Naive thymus-derived CD4-positive, alpha-beta T cell (primary cell): Measurements from ENCODE around the gene INPP5B. TPM values are rescaled to one million over a fixed set of nuclear protein-coding genes. Genes with fewer than 3 reads are reported as not detected.

Experiments used
- ATAC-seq: fragments of 150-1000 bp; cut with Tn5 transposase; 2 replicates; pipeline ENCODE4 v1.10.0; 2021; ENCODE audit warnings: mild to moderate bottlenecking, moderate library complexity
- CTCF ChIA-PET: fragments of 350-600 bp; sonication (Branson Sonifier 250); formaldehyde crosslinking; loops from one replicate; lab custom pipeline; 2021; ENCODE audit warnings: antibody characterized with exemption; lab: Charles Lee
- POLR2A ChIA-PET: fragments of 350-600 bp; sonication (Branson Sonifier 250); formaldehyde crosslinking; loops from one replicate; lab custom pipeline; 2021; ENCODE audit warnings: antibody characterized with exemption, inconsistent platforms; lab: Charles Lee
- DNase-seq, 9 donors: peaks; one replicate each; pipeline versions ENCODE4 v3.0.0 to v3.0.0-alpha.2; 2020 to 2022; ENCODE audit warnings: mixed read lengths in 1 of 9
- H3K27ac ChIP-seq: one replicate; pipeline ENCODE4 v1.7.0; 2013; ENCODE audit warnings: mild to moderate bottlenecking, low read depth, low read length, moderate library complexity
- H3K27me3 ChIP-seq, 2 donors: one replicate each; pipeline ENCODE4 v1.7.0; 2013; ENCODE audit warnings: low read length in 2 of 2, mild to moderate bottlenecking in 2 of 2, moderate library complexity in 2 of 2; ENCODE audit not compliant: control insufficient read depth in 2 of 2, insufficient read depth in 2 of 2
- H3K36me3 ChIP-seq, 3 experiments: 1 replicate in 2 of 3; 2 replicates in 1 of 3; pipeline ENCODE4 v1.7.0; 2013; ENCODE audit warnings: low read length in 3 of 3, mild to moderate bottlenecking in 3 of 3, moderate library complexity in 1 of 3; ENCODE audit not compliant: insufficient read depth in 3 of 3, control insufficient read depth in 2 of 3
- H3K4me1 ChIP-seq, 2 donors: one replicate each; pipeline ENCODE4 v1.7.0; 2013; ENCODE audit warnings: low read length in 2 of 2, mild to moderate bottlenecking in 2 of 2, moderate library complexity in 1 of 2; ENCODE audit not compliant: control insufficient read depth in 2 of 2, insufficient read depth in 2 of 2
- H3K4me3 ChIP-seq: 2 replicates; pipeline ENCODE4 v1.7.0; 2013; ENCODE audit warnings: mild to moderate bottlenecking, low read length
- H3K9me3 ChIP-seq, 3 experiments: 1 replicate in 2 of 3; 2 replicates in 1 of 3; pipeline ENCODE4 v1.7.0; 2013; ENCODE audit warnings: low read length in 3 of 3; ENCODE audit not compliant: control insufficient read depth in 2 of 3
- H3K27ac Mint-ChIP-seq, 9 donors: one replicate each; pipeline ENCODE4 v1.8.0; 2020 to 2022; ENCODE audit warnings: mixed read lengths in 9 of 9, mild to moderate bottlenecking in 8 of 9, moderate library complexity in 5 of 9, inconsistent platforms in 2 of 9
- H3K27me3 Mint-ChIP-seq, 5 donors: one replicate each; pipeline ENCODE4 v1.8.0; 2021 to 2022; ENCODE audit warnings: mixed read lengths in 5 of 5, mild to moderate bottlenecking in 1 of 5
- H3K36me3 Mint-ChIP-seq, 5 donors: one replicate each; pipeline ENCODE4 v1.8.0; 2020 to 2022; ENCODE audit warnings: mixed read lengths in 5 of 5, mild to moderate bottlenecking in 3 of 5, inconsistent platforms in 1 of 5
- H3K4me1 Mint-ChIP-seq, 7 donors: one replicate each; pipeline ENCODE4 v1.8.0; 2020 to 2022; ENCODE audit warnings: mixed read lengths in 7 of 7, mild to moderate bottlenecking in 3 of 7, inconsistent platforms in 1 of 7
- H3K4me3 Mint-ChIP-seq, 10 donors: one replicate each; pipeline ENCODE4 v1.8.0; 2020 to 2022; ENCODE audit warnings: mild to moderate bottlenecking in 10 of 10, mixed read lengths in 10 of 10, moderate library complexity in 6 of 10, inconsistent platforms in 2 of 10
- H3K9me3 Mint-ChIP-seq, 11 donors: one replicate each; pipeline ENCODE4 v1.8.0; 2020 to 2022; ENCODE audit warnings: mixed read lengths in 11 of 11, mild to moderate bottlenecking in 4 of 11, inconsistent platforms in 1 of 11, moderate library complexity in 1 of 11
- intact Hi-C, 2 donors: fragments of 100-400 bp; cut with micrococcal nuclease; formaldehyde crosslinking; loops; one replicate each; pipeline ENCODE4 v1.15.1; 2023
- polyA plus RNA-seq, 2 donors: library from polyadenylated mRNA; unstranded; fragments of 300-500 nt; fragmentation: Illumina TruSeq; gene quantifications; one replicate each; pipeline ENCODE4 v1.2.3, GENCODE V29; 2021
- total RNA-seq, 6 experiments: library from RNA in 5 of 6; stranded (reverse) in 5 of 6; gene quantifications; 1 replicate in 5 of 6; 2 replicates in 1 of 6; pipeline ENCODE4 v1.2.3 and lab custom pipeline; 2021 to 2026

INPP5B gene
- total and polyA plus RNA-seq, 7 experiments from 2014 or later, result 14.1 to 35.7 (median 28.0) TPM

GRCh38 chr1:37931361-37932158 lies 15.3 kb downstream of the INPP5B start:
- H3K4me3 ChIP-seq, result peak overlapping the region; percentile 67
- peaks cover 0 to 11% (median 4%) of the 10 kb centered on the region in 5 donors for H3K36me3 Mint-ChIP-seq

DNA sequence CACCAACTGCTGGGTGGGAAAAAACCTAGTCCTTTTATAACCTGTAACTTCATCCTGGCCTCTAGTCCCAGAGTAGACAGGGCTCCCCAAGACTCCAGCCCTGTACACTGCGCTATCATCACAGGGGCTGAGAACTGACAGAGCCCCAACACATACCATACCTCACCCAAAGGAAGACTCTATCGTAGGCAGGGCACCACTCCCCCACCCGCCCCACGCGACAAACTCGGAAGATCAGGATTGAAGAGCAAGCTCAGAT lies 15.8 kb downstream of the INPP5B start:
- DNase-seq (peak in 1 of 9 donors; percentile 4), ATAC-seq (no peak)
- Histone ChIP-seq H3K36me3 (peaks cover 0 to 4% (median 0%) of the 10 kb centered on the region in 3 experiments), H3K4me3 (peak overlapping the region; percentile 67), H3K27me3 (no peaks in the 10 kb centered on the region), H3K9me3 (no peaks in the 10 kb centered on the region), H3K4me1 (peaks cover 15 to 21% of the 10 kb centered on the region in 2 donors), H3K27ac (peak overlapping the region; percentile 79)
- H3K27me3 Mint-ChIP-seq, result peaks cover 0 to 3% (median 0%) of the 10 kb centered on the region in 5 donors
- ChIA-PET CTCF (interaction anchor here (1.2 to 1.7 kb wide), 2 partner anchors 59 to 71 kb away, joined by 5 to 14 read pairs; partner anchors contain the start of gene SF3A3), POLR2A (interaction anchor here (0.8 to 1.2 kb wide), 3 partner anchors 16 to 123 kb away, joined by 3 to 5 read pairs (median 4); partner anchors contain the start of genes C1orf122, INPP5B, SF3A3 and YRDC)
- H3K27ac Mint-ChIP-seq, result peak overlapping the region; percentile 46 to 93 (median 84)
- peaks cover 24 to 57% (median 43%) of the 10 kb centered on the region in 7 donors for H3K4me1 Mint-ChIP-seq
- peaks cover 0 to 9% (median 4%) of the 10 kb centered on the region in 5 donors for H3K36me3 Mint-ChIP-seq
- intact Hi-C loops, result loop anchor here (1.0 to 5.0 kb wide), 11 partner anchors 16 to 928 kb away; partner anchors contain the start of genes CDCA8 (in 2 of the 2), INPP5B (in 2 of the 2), MTF1 (in 2 of the 2) and UTP11 (in 2 of the 2)
- peak overlapping the region; percentile 89 to 99 (median 98) for H3K4me3 Mint-ChIP-seq
- H3K9me3 Mint-ChIP-seq, result peaks cover 0 to under 1% (median 0%) of the 10 kb centered on the region in 11 donors

More at GRCh38 chr1:37931361-37932158, 15.3 kb downstream of the INPP5B start:
- peaks cover 15 to 17% of the 10 kb centered on the region in 2 donors for H3K4me1 ChIP-seq
- Mint-ChIP-seq H3K27me3 (peaks cover 0 to 3% (median 0%) of the 10 kb centered on the region in 5 donors), H3K9me3 (peaks cover 0 to 2% (median 0%) of the 10 kb centered on the region in 11 donors), H3K4me3 (peak overlapping the region; percentile 89 to 99 (median 98)), H3K4me1 (peaks cover 22 to 52% (median 39%) of the 10 kb centered on the region in 7 donors), H3K27ac (peak overlapping the region; percentile 78 to 94 (median 87))
- ChIA-PET CTCF (interaction anchor here (1.2 to 1.7 kb wide), 2 partner anchors 58 to 71 kb away, joined by 5 to 14 read pairs; partner anchors contain the start of gene SF3A3), POLR2A (interaction anchor here (0.8 to 1.2 kb wide), 4 partner anchors 8 to 124 kb away, joined by 3 to 5 read pairs (median 4); partner anchors contain the start of genes C1orf122, INPP5B, SF3A3 and YRDC)
- H3K36me3 ChIP-seq, result peaks cover 0 to 4% (median 0%) of the 10 kb centered on the region in 3 experiments
- DNase-seq (peak; percentile 92 to 97 (median 96)), ATAC-seq (peak; percentile 100)
- intact Hi-C loops, result loop anchor here (1.0 to 5.0 kb wide), 11 partner anchors 15 to 927 kb away; partner anchors contain the start of genes CDCA8 (in 2 of the 2), INPP5B (in 2 of the 2), MTF1 (in 2 of the 2) and UTP11 (in 2 of the 2)
- peak overlapping the region; percentile 79 for H3K27ac ChIP-seq
- H3K9me3 ChIP-seq, result no peaks in the 10 kb centered on the region
- no peaks in the 10 kb centered on the region for H3K27me3 ChIP-seq

GRCh38 chr1:37930246-37931101 lies 16.4 kb downstream of the INPP5B start:
- peaks cover 0 to 4% (median 0%) of the 10 kb centered on the region in 3 experiments for H3K36me3 ChIP-seq
- intact Hi-C loops, result loop anchor here (1.0 to 5.0 kb wide), 12 partner anchors 16 to 928 kb away; partner anchors contain the start of genes CDCA8 (in 2 of the 2), INPP5B (in 2 of the 2), MTF1 (in 2 of the 2) and UTP11 (in 2 of the 2)
- H3K36me3 Mint-ChIP-seq, result peaks cover 0 to 9% (median 2%) of the 10 kb centered on the region in 5 donors
- H3K9me3 ChIP-seq, result no peaks in the 10 kb centered on the region
- peaks cover 0 to 2% (median 0%) of the 10 kb centered on the region in 5 donors for H3K27me3 Mint-ChIP-seq
- no peaks in the 10 kb centered on the region for H3K27me3 ChIP-seq
- peak overlapping the region; percentile 46 to 92 (median 81) for H3K27ac Mint-ChIP-seq
- POLR2A ChIA-PET, result interaction anchor here (0.8 to 0.9 kb wide), 2 partner anchors 17 to 123 kb away, joined by 3 to 5 read pairs; partner anchors contain the start of genes C1orf122, INPP5B and YRDC
- no peaks in the 10 kb centered on the region for H3K9me3 Mint-ChIP-seq
- peak overlapping the region; percentile 67 for H3K4me3 ChIP-seq
- H3K4me1 ChIP-seq, result peaks cover 15 to 27% of the 10 kb centered on the region in 2 donors
- H3K27ac ChIP-seq, result peak overlapping the region; percentile 79
- DNase-seq, result peak in 6 of 9 donors; percentile 8 to 34 (median 20)
- no peak for ATAC-seq
- peak overlapping the region; percentile 89 to 99 (median 98) for H3K4me3 Mint-ChIP-seq
- CTCF ChIA-PET, result interaction anchor here (1.7 kb wide), 1 partner anchor 60 kb away, joined by 14 read pairs; the partner anchor contains the start of gene SF3A3
- peaks cover 29 to 63% (median 49%) of the 10 kb centered on the region in 7 donors for H3K4me1 Mint-ChIP-seq

DNA sequence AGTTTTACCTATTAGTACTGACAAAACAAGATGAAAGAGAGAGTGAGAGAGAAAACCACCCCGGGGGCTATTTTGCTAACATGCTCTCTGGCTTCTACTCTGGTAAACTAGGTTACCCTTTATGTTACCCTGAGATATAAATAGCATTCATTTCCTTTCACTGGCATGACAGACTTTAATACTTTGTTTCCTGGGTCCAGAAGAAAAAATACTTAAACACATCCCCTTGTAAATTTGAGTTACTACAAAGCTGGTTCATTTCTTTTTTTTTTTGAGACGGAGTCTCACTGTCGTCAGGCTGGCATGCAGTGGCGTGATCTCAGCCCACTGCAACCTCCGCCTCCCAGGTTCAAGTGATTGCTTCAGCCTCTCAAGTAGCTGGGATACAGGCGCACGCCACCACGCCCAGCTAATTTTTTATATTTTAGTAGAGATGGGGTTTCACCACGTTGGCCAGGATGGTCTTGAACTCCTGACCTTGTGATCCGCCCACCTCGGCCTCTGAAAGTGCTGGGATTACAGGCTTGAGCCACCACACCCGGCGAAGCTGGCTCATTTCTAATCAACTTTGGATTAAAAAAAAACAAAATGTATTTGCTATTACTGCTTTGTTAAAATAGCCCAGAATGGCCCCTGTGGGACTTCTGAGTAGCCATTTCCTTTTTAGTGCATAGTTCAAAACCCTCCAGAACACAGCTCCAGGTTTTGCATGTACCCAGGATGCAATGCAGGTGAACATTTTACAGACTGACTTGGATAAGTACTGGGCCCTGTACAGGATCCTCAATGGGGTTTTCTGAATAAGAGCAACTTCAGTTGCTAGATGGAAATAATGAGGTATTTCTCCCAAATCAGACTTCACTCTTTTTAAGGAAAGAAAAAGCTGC lies 20.6 kb downstream of the INPP5B start:
- H3K36me3 Mint-ChIP-seq, result peaks cover 0 to 10% (median 3%) of the 10 kb centered on the region in 5 donors
- ChIA-PET POLR2A (interaction anchor here (0.6 to 1.4 kb wide), 2 partner anchors 50 to 63 kb away, joined by 4 read pairs; no protein-coding TSS in a partner anchor), CTCF (interaction anchor here (0.7 to 1.1 kb wide), 2 partner anchors 35 to 50 kb away, joined by 3 read pairs; no protein-coding TSS in a partner anchor)
- Histone ChIP-seq H3K27me3 (no peaks in the 10 kb centered on the region), H3K36me3 (peaks cover 0 to under 1% (median 0%) of the 10 kb centered on the region in 3 experiments), H3K4me1 (peaks cover 15 to 22% of the 10 kb centered on the region in 2 donors), H3K9me3 (no peaks in the 10 kb centered on the region), H3K27ac (no peak overlapping the region), H3K4me3 (no peak overlapping the region)
- H3K4me1 Mint-ChIP-seq, result peaks cover 38 to 64% (median 51%) of the 10 kb centered on the region in 7 donors
- intact Hi-C loops, result no loop called here
- peak overlapping the region; percentile 10 to 83 (median 71) for H3K27ac Mint-ChIP-seq
- no peaks in the 10 kb centered on the region for H3K27me3 Mint-ChIP-seq
- no peaks in the 10 kb centered on the region for H3K9me3 Mint-ChIP-seq
- ATAC-seq (peak; percentile 30), DNase-seq (no peak)
- H3K4me3 Mint-ChIP-seq, result peak overlapping the region; percentile 0 to 60 (median 40)

DNA sequence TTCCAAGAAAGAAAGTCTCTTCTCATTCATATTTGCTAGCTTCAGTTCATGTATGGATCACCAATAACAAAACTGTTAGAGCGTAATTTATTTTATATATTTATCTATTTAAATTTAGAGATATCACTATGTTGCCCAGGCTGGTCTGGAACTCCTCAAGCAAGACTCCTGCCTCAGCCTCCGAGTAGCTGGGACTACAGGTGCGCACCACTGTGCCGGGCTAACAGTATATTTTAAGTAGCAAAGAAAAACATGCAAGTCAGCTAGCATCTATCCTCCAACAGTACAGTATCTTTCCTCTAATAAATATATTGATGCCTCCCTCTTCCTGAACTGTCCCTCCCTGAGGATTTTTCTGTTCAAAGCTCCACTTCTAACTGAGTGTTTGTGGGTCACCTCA lies 21.5 kb downstream of the INPP5B start:
- ChIA-PET POLR2A (no interaction called here), CTCF (interaction anchor here (1.1 kb wide), 1 partner anchor 51 kb away, joined by 3 read pairs; no protein-coding TSS in a partner anchor)
- H3K4me3 Mint-ChIP-seq, result peak overlapping the region in 5 of 10 donors; percentile 0 to 52 (median 22)
- Histone ChIP-seq H3K9me3 (no peaks in the 10 kb centered on the region), H3K27me3 (no peaks in the 10 kb centered on the region), H3K27ac (no peak overlapping the region), H3K4me3 (no peak overlapping the region), H3K4me1 (peaks cover 7 to 13% of the 10 kb centered on the region in 2 donors), H3K36me3 (no peaks in the 10 kb centered on the region)
- no peaks in the 10 kb centered on the region for H3K9me3 Mint-ChIP-seq
- peaks cover 29 to 59% (median 42%) of the 10 kb centered on the region in 7 donors for H3K4me1 Mint-ChIP-seq
- DNase-seq, result no peak
- peaks cover 0 to 8% (median 3%) of the 10 kb centered on the region in 5 donors for H3K36me3 Mint-ChIP-seq
- no peak for ATAC-seq
- H3K27me3 Mint-ChIP-seq, result no peaks in the 10 kb centered on the region
- H3K27ac Mint-ChIP-seq, result peak overlapping the region in 7 of 9 donors; percentile 10 to 71 (median 23)
- intact Hi-C loops, result no loop called here
